ENCODE data around the gene GPR155. TPM values are rescaled to one million over a fixed set of nuclear protein-coding genes. Genes with fewer than 3 reads are reported as not detected.

GPR155 gene
- total RNA-seq, 1 donor from 2014 or later: 19.2 TPM

- intact Hi-C loops (cut with micrococcal nuclease): loop anchor here (2.0 to 5.0 kb wide), 4 partner anchors 191 to 1775 kb away; partner anchors contain the start of genes ATP5MC3 and MTX2
Observed at GRCh38 chr2:174491947-174492346, 5.1 kb upstream of the GPR155 start.

GRCh38 chr2:174490051-174490450 lies 3.2 kb upstream of the GPR155 start:
- intact Hi-C loops (cut with micrococcal nuclease): loop anchor here (5.0 kb wide), 3 partner anchors 287 to 1777 kb away; partner anchors contain the start of genes ATP5MC3 and MTX2

- intact Hi-C loops (cut with micrococcal nuclease): loop anchor here (5.0 kb wide), 1 partner anchor 447 kb away; no protein-coding TSS in a partner anchor
Observed at GRCh38 chr2:174489520-174489919, 2.7 kb upstream of the GPR155 start.

GRCh38 chr2:174487820-174488162 lies 962 bp upstream of the GPR155 start:
- intact Hi-C loops (cut with micrococcal nuclease): loop anchor here (1.0 to 5.0 kb wide), 12 partner anchors 24 to 1932 kb away; partner anchors contain the start of genes ATF2, LNPK, OLA1 and SCRN3

GRCh38 chr2:174487108-174487819 lies 435 bp upstream of the GPR155 start:
- intact Hi-C loops (cut with micrococcal nuclease): loop anchor here (1.0 to 5.0 kb wide), 12 partner anchors 24 to 1932 kb away; partner anchors contain the start of genes ATF2, LNPK, OLA1 and SCRN3

GRCh38 chr2:174485788-174486562 lies 854 bp downstream of the GPR155 start:
- intact Hi-C loops (cut with micrococcal nuclease): loop anchor here (1.0 to 5.0 kb wide), 4 partner anchors 7 to 444 kb away; no protein-coding TSS in a partner anchor

GRCh38 chr2:174485045-174485444 lies 1.8 kb downstream of the GPR155 start:
- intact Hi-C loops (cut with micrococcal nuclease): loop anchor here (1.0 to 5.0 kb wide), 2 partner anchors 8 to 443 kb away; no protein-coding TSS in a partner anchor

GRCh38 chr2:174484573-174484972 lies 2.3 kb downstream of the GPR155 start:
- intact Hi-C loops (cut with micrococcal nuclease): no loop called here

- intact Hi-C loops (cut with micrococcal nuclease): no loop called here
Observed at GRCh38 chr2:174482854-174483253, 4.0 kb downstream of the GPR155 start.

- intact Hi-C loops (cut with micrococcal nuclease): no loop called here
Observed at GRCh38 chr2:174477759-174478158, 9.1 kb downstream of the GPR155 start.

GRCh38 chr2:174473796-174474195 lies 13.0 kb downstream of the GPR155 start:
- intact Hi-C loops (cut with micrococcal nuclease): no loop called here

GRCh38 chr2:174465327-174465726 lies 21.5 kb downstream of the GPR155 start:
- intact Hi-C loops (cut with micrococcal nuclease): no loop called here

GRCh38 chr2:174461221-174461620 lies 25.6 kb downstream of the GPR155 start:
- intact Hi-C loops (cut with micrococcal nuclease): no loop called here

- intact Hi-C loops (cut with micrococcal nuclease): no loop called here
Observed at GRCh38 chr2:174454566-174454965, 32.3 kb downstream of the GPR155 start.

- intact Hi-C loops (cut with micrococcal nuclease): no loop called here
Observed at GRCh38 chr2:174450021-174450816, 36.6 kb downstream of the GPR155 start.

GRCh38 chr2:174449033-174449432 lies 37.8 kb downstream of the GPR155 start:
- intact Hi-C loops (cut with micrococcal nuclease): no loop called here

- intact Hi-C loops (cut with micrococcal nuclease): no loop called here
Observed at GRCh38 chr2:174446531-174446930, 40.3 kb downstream of the GPR155 start.

- intact Hi-C loops (cut with micrococcal nuclease): no loop called here
Observed at GRCh38 chr2:174445248-174445647, 41.6 kb downstream of the GPR155 start.

GRCh38 chr2:174444761-174445160 lies 42.1 kb downstream of the GPR155 start:
- intact Hi-C loops (cut with micrococcal nuclease): no loop called here

- intact Hi-C loops (cut with micrococcal nuclease): no loop called here
Observed at GRCh38 chr2:174442546-174443510, 44.0 kb downstream of the GPR155 start.

All from T-helper 1 cell treated with Interleukin-12 subunit alpha and Interleukin-12 subunit beta and Interleukin-4 antibody, amounts not matched to agents 30 ng/mL and 1 ng/mL, for 36 hours (primary cell).